Stimulated activated CD8-positive, alpha-beta memory T cell treated with anti-CD3 and anti-CD28 coated beads, Interleukin-7, amount 100 ng/mL, for 1 hour (primary cell): Measurements from ENCODE around the gene CYP3A4.
"Not testable (repeated sequence)": the region's sequence is repeated elsewhere in the genome, so short reads cannot be mapped to it uniquely, and the experiment has no call there.

Experiments
- DNase-seq, 2 donors: peaks; one replicate each; pipeline ENCODE4 v3.0.0-alpha.2; 2020; ENCODE audit warnings: low read depth in 2 of 2

The CYP3A4 gene

GRCh38 chr7:99784007-99784406 lies at the start of gene CYP3A4:
Gene CYP3A4 (minus strand): TSS chr7:99784184. CDS start chr7:99784081, 103 bp downstream.
- DNase-seq, result no peak

GRCh38 chr7:99833289-99833877 lies 49.4 kb upstream of the CYP3A4 start:
- DNase-seq, result no peak

- no peak for DNase-seq
Measured at GRCh38 chr7:99831595-99831994, 47.6 kb upstream of the CYP3A4 start.

GRCh38 chr7:99829524-99830160 lies 45.7 kb upstream of the CYP3A4 start:
- no peak for DNase-seq

GRCh38 chr7:99828811-99829210 lies 44.8 kb upstream of the CYP3A4 start:
- DNase-seq, result no peak

- no peak for DNase-seq
Measured at GRCh38 chr7:99827040-99827778, 43.2 kb upstream of the CYP3A4 start.

GRCh38 chr7:99825873-99826272 lies 41.9 kb upstream of the CYP3A4 start:
- no peak for DNase-seq

- no peak for DNase-seq
Measured at GRCh38 chr7:99825452-99825851, 41.5 kb upstream of the CYP3A4 start.

GRCh38 chr7:99824091-99824490 lies 40.1 kb upstream of the CYP3A4 start:
- no peak for DNase-seq

- no peak for DNase-seq
Measured at GRCh38 chr7:99822731-99823718, 39.0 kb upstream of the CYP3A4 start.

- no peak for DNase-seq
Measured at GRCh38 chr7:99820408-99821027, 36.5 kb upstream of the CYP3A4 start.

GRCh38 chr7:99808766-99809165 lies 24.8 kb upstream of the CYP3A4 start:
- no peak for DNase-seq

- DNase-seq, result no peak
Measured at GRCh38 chr7:99806839-99807478, 23.0 kb upstream of the CYP3A4 start.

GRCh38 chr7:99805641-99806040 lies 21.7 kb upstream of the CYP3A4 start:
- no peak for DNase-seq

GRCh38 chr7:99803118-99803517 lies 19.1 kb upstream of the CYP3A4 start:
- DNase-seq, result not testable (repeated sequence)

- not testable (repeated sequence) for DNase-seq
Measured at GRCh38 chr7:99801407-99801806, 17.4 kb upstream of the CYP3A4 start.

- no peak for DNase-seq
Measured at GRCh38 chr7:99798972-99799371, 15.0 kb upstream of the CYP3A4 start.

- not testable (repeated sequence) for DNase-seq
Measured at GRCh38 chr7:99795864-99796263, 11.9 kb upstream of the CYP3A4 start.

GRCh38 chr7:99794585-99795502 lies 10.9 kb upstream of the CYP3A4 start:
- no peak for DNase-seq

- no peak for DNase-seq
Measured at GRCh38 chr7:99793443-99793842, 9.5 kb upstream of the CYP3A4 start.
